ENCODE measurements around the gene PRKAG2. TPM values are rescaled to one million over a fixed set of nuclear protein-coding genes. Genes with fewer than 3 reads are reported as not detected.

PRKAG2 gene
- total and polyA plus RNA-seq, 2 experiments from 2014 or later, result 9.1 to 14.9 TPM

DNA sequence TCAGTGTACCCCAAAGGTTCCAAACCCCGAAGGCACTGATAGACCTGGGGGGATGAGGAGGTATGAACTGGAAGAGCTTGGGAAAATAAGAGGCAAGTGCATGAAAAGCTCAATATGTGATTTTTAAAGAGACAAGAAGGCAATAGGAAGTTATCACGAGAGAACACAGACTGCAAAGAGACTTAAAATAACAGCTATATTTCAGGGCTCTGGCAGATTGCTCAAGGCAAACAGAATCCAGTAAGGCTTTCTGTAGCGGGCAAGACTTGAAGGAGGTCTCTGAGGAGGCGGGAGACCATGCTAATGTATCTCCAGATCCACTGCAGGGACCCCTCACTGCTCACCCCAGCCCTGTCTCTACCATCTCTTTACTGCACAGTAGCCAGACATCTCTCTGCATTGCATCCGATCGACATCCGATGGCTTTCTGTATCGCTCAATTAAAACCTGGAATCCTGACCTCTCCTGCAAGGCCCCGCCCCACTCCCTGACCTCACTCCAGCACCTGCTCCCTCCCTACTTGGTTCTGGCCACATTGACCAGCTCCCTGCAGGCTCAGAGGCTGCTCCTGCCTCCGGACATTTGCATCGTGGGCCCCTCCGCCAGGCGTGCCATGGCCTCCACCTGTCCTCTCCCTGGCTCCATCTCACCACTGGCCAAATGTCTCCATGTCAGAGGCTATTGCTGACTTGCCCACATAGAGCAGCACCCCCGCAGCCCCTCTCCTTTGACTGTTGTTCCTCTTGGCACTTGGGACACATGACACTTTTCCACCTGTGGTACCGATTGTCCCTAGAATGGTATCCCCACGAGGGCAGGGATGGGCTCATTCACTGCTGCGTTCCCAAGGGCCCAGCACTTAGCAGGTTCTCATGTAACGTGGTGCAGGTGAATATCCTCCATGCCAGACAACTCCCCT lies 118.0 kb downstream of the PRKAG2 start (continued):
- TF ChIP-seq, protein P1, sequence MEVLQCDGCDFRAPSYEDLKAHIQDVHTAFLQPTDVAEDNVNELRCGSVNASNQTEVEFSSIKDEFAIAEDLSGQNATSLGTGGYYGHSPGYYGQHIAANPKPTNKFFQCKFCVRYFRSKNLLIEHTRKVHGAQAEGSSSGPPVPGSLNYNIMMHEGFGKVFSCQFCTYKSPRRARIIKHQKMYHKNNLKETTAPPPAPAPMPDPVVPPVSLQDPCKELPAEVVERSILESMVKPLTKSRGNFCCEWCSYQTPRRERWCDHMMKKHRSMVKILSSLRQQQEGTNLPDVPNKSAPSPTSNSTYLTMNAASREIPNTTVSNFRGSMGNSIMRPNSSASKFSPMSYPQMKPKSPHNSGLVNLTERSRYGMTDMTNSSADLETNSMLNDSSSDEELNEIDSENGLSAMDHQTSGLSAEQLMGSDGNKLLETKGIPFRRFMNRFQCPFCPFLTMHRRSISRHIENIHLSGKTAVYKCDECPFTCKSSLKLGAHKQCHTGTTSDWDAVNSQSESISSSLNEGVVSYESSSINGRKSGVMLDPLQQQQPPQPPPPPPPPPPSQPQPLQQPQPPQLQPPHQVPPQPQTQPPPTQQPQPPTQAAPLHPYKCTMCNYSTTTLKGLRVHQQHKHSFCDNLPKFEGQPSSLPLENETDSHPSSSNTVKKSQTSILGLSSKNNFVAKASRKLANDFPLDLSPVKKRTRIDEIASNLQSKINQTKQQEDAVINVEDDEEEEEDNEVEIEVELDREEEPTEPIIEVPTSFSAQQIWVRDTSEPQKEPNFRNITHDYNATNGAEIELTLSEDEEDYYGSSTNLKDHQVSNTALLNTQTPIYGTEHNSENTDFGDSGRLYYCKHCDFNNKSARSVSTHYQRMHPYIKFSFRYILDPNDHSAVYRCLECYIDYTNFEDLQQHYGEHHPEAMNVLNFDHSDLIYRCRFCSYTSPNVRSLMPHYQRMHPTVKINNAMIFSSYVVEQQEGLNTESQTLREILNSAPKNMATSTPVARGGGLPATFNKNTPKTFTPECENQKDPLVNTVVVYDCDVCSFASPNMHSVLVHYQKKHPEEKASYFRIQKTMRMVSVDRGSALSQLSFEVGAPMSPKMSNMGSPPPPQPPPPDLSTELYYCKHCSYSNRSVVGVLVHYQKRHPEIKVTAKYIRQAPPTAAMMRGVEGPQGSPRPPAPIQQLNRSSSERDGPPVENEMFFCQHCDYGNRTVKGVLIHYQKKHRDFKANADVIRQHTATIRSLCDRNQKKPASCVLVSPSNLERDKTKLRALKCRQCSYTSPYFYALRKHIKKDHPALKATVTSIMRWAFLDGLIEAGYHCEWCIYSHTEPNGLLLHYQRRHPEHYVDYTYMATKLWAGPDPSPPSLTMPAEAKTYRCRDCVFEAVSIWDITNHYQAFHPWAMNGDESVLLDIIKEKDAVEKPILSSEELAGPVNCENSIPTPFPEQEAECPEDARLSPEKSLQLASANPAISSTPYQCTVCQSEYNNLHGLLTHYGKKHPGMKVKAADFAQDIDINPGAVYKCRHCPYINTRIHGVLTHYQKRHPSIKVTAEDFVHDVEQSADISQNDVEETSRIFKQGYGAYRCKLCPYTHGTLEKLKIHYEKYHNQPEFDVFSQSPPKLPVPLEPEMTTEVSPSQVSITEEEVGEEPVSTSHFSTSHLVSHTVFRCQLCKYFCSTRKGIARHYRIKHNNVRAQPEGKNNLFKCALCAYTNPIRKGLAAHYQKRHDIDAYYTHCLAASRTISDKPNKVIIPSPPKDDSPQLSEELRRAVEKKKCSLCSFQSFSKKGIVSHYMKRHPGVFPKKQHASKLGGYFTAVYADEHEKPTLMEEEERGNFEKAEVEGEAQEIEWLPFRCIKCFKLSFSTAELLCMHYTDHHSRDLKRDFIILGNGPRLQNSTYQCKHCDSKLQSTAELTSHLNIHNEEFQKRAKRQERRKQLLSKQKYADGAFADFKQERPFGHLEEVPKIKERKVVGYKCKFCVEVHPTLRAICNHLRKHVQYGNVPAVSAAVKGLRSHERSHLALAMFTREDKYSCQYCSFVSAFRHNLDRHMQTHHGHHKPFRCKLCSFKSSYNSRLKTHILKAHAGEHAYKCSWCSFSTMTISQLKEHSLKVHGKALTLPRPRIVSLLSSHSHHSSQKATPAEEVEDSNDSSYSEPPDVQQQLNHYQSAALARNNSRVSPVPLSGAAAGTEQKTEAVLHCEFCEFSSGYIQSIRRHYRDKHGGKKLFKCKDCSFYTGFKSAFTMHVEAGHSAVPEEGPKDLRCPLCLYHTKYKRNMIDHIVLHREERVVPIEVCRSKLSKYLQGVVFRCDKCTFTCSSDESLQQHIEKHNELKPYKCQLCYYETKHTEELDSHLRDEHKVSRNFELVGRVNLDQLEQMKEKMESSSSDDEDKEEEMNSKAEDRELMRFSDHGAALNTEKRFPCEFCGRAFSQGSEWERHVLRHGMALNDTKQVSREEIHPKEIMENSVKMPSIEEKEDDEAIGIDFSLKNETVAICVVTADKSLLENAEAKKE (CRISPR knock-in tag; IDR thresholded peaks at IDR 0.05), result no peak
- TF ChIP-seq STAT1 (IDR thresholded peaks at IDR 0.05; ENCODE audit: unreplicated experiment) (no peak), ZNF114 (CRISPR knock-in tag; IDR thresholded peaks at IDR 0.05) (no peak), JUNB (IDR thresholded peaks at IDR 0.05; ENCODE audit: unreplicated experiment) (no peak), POLR2AphosphoS5 (IDR thresholded peaks at IDR 0.05; ENCODE audit: low read depth) (no peak), CREB1 (CRISPR knock-in tag; IDR thresholded peaks at IDR 0.05; ENCODE audit: low read depth) (no peak), NANOG (IDR thresholded peaks at IDR 0.05; ENCODE audit: borderline replicate concordance) (no peak)
- TF ChIP-seq, protein P2, sequence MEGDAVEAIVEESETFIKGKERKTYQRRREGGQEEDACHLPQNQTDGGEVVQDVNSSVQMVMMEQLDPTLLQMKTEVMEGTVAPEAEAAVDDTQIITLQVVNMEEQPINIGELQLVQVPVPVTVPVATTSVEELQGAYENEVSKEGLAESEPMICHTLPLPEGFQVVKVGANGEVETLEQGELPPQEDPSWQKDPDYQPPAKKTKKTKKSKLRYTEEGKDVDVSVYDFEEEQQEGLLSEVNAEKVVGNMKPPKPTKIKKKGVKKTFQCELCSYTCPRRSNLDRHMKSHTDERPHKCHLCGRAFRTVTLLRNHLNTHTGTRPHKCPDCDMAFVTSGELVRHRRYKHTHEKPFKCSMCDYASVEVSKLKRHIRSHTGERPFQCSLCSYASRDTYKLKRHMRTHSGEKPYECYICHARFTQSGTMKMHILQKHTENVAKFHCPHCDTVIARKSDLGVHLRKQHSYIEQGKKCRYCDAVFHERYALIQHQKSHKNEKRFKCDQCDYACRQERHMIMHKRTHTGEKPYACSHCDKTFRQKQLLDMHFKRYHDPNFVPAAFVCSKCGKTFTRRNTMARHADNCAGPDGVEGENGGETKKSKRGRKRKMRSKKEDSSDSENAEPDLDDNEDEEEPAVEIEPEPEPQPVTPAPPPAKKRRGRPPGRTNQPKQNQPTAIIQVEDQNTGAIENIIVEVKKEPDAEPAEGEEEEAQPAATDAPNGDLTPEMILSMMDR (conservative IDR thresholded peaks at IDR 0.05; ENCODE audit: low read depth in 2 of 2), result no peak
- TF ChIP-seq, protein P3, sequence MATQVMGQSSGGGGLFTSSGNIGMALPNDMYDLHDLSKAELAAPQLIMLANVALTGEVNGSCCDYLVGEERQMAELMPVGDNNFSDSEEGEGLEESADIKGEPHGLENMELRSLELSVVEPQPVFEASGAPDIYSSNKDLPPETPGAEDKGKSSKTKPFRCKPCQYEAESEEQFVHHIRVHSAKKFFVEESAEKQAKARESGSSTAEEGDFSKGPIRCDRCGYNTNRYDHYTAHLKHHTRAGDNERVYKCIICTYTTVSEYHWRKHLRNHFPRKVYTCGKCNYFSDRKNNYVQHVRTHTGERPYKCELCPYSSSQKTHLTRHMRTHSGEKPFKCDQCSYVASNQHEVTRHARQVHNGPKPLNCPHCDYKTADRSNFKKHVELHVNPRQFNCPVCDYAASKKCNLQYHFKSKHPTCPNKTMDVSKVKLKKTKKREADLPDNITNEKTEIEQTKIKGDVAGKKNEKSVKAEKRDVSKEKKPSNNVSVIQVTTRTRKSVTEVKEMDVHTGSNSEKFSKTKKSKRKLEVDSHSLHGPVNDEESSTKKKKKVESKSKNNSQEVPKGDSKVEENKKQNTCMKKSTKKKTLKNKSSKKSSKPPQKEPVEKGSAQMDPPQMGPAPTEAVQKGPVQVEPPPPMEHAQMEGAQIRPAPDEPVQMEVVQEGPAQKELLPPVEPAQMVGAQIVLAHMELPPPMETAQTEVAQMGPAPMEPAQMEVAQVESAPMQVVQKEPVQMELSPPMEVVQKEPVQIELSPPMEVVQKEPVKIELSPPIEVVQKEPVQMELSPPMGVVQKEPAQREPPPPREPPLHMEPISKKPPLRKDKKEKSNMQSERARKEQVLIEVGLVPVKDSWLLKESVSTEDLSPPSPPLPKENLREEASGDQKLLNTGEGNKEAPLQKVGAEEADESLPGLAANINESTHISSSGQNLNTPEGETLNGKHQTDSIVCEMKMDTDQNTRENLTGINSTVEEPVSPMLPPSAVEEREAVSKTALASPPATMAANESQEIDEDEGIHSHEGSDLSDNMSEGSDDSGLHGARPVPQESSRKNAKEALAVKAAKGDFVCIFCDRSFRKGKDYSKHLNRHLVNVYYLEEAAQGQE (IDR thresholded peaks at IDR 0.05; ENCODE audit: unreplicated experiment), result no peak
- TF ChIP-seq, protein P4, sequence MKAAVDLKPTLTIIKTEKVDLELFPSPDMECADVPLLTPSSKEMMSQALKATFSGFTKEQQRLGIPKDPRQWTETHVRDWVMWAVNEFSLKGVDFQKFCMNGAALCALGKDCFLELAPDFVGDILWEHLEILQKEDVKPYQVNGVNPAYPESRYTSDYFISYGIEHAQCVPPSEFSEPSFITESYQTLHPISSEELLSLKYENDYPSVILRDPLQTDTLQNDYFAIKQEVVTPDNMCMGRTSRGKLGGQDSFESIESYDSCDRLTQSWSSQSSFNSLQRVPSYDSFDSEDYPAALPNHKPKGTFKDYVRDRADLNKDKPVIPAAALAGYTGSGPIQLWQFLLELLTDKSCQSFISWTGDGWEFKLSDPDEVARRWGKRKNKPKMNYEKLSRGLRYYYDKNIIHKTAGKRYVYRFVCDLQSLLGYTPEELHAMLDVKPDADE (IDR thresholded peaks at IDR 0.05), result no peak
